HL-60 (cell line): ENCODE results near the gene KISS1R.

Experiments
- DNase-seq, 2 experiments: peaks; one replicate each; pipeline ENCODE4 v3.0.0-alpha.2; 2010 to 2020; ENCODE audit warnings: low read depth in 1 of 2, low spot score in 1 of 2
- H3K27ac ChIP-seq: fragments of 250-450 bp; sonication (Bioruptor Pico); replicated peaks from 2 replicates; pipeline ENCODE4 v1.5.1; 2020; ENCODE audit warnings: mild to moderate bottlenecking, moderate library complexity
- H3K27me3 ChIP-seq: fragments of 250-450 bp; sonication (Bioruptor Pico); 2 replicates; pipeline ENCODE4 v1.5.1; 2021; ENCODE audit warnings: mild to moderate bottlenecking, moderate library complexity; ENCODE audit not compliant: insufficient read depth, poor library complexity, severe bottlenecking
- H3K4me3 ChIP-seq: replicated peaks from 2 replicates; pipeline ENCODE4 v1.5.1; 2011; ENCODE audit warnings: mild to moderate bottlenecking, control low read depth, low read length; ENCODE audit not compliant: insufficient read depth
- GABPA ChIP-seq: IDR thresholded peaks from 2 replicates; pipeline ENCODE4 v1.6.1; 2012; ENCODE audit warnings: low read depth
- POLR2AphosphoS5 ChIP-seq: IDR thresholded peaks from 2 replicates; pipeline ENCODE4 v1.6.1; 2012; ENCODE audit warnings: low read depth
- REST ChIP-seq: IDR thresholded peaks from 2 replicates; pipeline ENCODE4 v1.6.1; 2012; ENCODE audit warnings: low read depth; ENCODE audit not compliant: insufficient replicate concordance
- SPI1 ChIP-seq: IDR thresholded peaks from 2 replicates; pipeline ENCODE4 v1.6.1; 2012; ENCODE audit warnings: low read depth, mild to moderate bottlenecking, borderline replicate concordance
- TF ChIP-seq, protein P1 (sequence below): IDR thresholded peaks from one replicate; pipeline ENCODE4 v1.5.1; 2011; ENCODE audit warnings: low read length, control low read depth, inconsistent platforms; ENCODE audit not compliant: insufficient read depth

The KISS1R gene

DNA sequence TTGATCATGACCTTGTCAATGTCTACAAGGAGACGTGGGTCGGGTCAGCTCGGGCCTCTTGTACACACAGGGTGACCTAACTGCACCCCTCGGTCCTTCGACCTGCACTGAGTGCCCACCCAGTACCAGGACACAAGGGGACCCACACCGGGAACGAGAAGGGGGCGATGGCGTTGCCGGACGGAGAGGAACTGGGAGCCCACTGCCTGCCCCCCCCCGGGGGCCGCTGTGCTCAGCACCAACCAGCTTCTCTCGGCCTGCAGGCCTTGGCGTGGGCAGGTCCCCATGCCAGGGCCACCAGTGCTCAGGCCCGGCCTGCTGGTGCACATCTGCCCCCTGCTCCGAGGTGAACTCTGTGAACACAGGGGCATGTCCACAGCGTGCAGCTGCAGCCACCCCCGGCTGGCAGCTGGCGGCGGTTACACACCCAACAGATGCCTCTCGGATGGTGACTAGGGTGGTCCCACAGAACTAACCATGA lies 43.5 kb upstream of the KISS1R start:
- TF ChIP-seq GABPA (no peak), REST (no peak), SPI1 (no peak), POLR2AphosphoS5 (no peak)
- TF ChIP-seq, protein P1, sequence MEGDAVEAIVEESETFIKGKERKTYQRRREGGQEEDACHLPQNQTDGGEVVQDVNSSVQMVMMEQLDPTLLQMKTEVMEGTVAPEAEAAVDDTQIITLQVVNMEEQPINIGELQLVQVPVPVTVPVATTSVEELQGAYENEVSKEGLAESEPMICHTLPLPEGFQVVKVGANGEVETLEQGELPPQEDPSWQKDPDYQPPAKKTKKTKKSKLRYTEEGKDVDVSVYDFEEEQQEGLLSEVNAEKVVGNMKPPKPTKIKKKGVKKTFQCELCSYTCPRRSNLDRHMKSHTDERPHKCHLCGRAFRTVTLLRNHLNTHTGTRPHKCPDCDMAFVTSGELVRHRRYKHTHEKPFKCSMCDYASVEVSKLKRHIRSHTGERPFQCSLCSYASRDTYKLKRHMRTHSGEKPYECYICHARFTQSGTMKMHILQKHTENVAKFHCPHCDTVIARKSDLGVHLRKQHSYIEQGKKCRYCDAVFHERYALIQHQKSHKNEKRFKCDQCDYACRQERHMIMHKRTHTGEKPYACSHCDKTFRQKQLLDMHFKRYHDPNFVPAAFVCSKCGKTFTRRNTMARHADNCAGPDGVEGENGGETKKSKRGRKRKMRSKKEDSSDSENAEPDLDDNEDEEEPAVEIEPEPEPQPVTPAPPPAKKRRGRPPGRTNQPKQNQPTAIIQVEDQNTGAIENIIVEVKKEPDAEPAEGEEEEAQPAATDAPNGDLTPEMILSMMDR: no peak
- no peak for DNase-seq
- H3K27ac ChIP-seq: no peak overlapping the region
- no peaks in the 10 kb centered on the region for H3K27me3 ChIP-seq
- H3K4me3 ChIP-seq: no peak overlapping the region

DNA sequence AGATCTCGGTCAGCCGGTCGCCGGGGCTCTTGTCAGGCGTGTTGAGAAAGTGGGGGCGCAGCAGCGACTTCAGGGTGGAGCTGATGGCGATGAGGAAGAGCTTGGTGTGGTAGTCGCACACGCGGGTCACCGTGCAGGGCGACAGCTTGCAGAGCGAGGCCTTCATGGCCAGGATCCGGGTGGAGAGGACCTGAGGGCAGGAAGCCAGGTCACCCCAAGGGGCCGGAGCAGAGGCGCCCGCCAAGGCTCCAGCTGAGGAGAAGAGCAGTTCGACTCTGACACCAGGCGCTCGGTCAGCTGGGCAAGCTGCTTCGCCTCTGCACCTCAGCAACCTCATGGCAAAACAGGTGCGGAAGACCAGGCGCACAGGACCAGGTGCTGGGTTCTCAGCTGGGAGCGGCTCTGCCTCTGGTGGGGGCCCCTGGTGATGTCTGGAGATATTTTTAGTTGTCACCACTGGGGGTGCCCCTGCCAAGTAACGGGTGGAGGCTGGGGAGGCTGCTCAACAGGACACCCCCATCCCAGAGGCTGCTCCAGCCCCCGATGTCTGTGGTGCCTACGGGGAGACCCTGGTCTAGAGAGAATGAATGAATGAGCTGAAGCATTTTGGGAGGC lies 41.8 kb upstream of the KISS1R start:
- no peak overlapping the region for H3K27ac ChIP-seq
- no peaks in the 10 kb centered on the region for H3K27me3 ChIP-seq
- H3K4me3 ChIP-seq: no peak overlapping the region
- no peak for TF ChIP-seq POLR2AphosphoS5
- TF ChIP-seq GABPA: no peak
- TF ChIP-seq SPI1: no peak
- TF ChIP-seq REST: no peak
- TF ChIP-seq, protein P1: no peak
- DNase-seq: no peak

DNA sequence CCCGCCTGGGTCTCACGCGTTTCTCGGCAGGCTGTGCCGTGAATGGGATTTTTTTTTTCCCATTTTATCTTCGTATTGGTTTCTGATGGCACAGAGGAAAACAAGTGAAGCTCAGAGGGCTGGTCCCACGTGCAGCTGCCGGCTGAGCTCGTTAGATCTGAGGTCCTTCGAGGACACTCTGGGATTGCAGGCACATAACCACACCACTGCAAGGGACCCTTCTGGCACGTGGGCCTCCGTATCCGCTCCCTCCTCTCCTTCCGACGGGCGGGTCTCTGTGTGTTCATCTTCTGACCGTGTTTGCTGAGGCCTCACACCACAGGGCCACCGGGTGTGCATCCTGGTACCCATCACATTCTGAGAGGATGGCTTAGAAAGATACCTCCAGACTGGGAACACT lies 41.0 kb upstream of the KISS1R start:
- Histone ChIP-seq H3K27ac (no peak overlapping the region), H3K4me3 (no peak overlapping the region), H3K27me3 (no peaks in the 10 kb centered on the region)
- DNase-seq: no peak
- no peak for TF ChIP-seq REST
- TF ChIP-seq SPI1: no peak
- TF ChIP-seq POLR2AphosphoS5: no peak
- no peak for TF ChIP-seq GABPA
- TF ChIP-seq, protein P1: no peak
